VCaP (cell line): ENCODE results near the gene PLD1.
"Not testable (repeated sequence)": the region's sequence is repeated elsewhere in the genome, so short reads cannot be mapped to it uniquely, and the experiment has no call there.

ENCODE experiments used
- H3K27ac ChIP-seq: fragments of 450-650 bp; 2 replicates; pipeline ENCODE4 v1.5.1; 2017
- TF ChIP-seq, protein P1 (sequence below): fragments of 450-650 bp; conservative IDR thresholded peaks from 2 replicates; pipeline ENCODE4 v1.5.1; 2017; ENCODE audit warnings: mild to moderate bottlenecking, moderate library complexity

Gene PLD1

GRCh38 chr3:171643681-171644080, 166.6 kb downstream of the PLD1 start:
- TF ChIP-seq, protein P1, sequence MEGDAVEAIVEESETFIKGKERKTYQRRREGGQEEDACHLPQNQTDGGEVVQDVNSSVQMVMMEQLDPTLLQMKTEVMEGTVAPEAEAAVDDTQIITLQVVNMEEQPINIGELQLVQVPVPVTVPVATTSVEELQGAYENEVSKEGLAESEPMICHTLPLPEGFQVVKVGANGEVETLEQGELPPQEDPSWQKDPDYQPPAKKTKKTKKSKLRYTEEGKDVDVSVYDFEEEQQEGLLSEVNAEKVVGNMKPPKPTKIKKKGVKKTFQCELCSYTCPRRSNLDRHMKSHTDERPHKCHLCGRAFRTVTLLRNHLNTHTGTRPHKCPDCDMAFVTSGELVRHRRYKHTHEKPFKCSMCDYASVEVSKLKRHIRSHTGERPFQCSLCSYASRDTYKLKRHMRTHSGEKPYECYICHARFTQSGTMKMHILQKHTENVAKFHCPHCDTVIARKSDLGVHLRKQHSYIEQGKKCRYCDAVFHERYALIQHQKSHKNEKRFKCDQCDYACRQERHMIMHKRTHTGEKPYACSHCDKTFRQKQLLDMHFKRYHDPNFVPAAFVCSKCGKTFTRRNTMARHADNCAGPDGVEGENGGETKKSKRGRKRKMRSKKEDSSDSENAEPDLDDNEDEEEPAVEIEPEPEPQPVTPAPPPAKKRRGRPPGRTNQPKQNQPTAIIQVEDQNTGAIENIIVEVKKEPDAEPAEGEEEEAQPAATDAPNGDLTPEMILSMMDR = no peak
- H3K27ac ChIP-seq = no peak overlapping the region

DNA sequence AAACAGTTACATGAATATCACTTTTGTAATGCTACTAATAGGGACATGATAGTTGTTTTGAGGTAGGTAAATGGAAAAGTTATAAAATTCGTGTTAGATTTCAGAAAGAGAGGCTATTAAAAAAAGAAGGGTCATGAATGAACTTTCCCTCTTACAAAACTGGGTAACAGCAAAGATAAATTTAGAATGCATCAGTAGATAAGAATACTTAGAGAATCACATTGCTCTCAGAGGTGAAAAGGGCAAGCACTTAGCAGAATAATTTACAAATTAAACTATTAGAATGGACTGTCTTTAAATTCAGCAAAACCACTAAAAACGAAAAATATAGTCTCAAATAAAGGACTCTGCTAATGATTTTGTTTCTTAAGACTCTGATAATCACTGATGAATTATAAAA, 167.2 kb downstream of the PLD1 start:
- TF ChIP-seq, protein P1 = no peak

DNA sequence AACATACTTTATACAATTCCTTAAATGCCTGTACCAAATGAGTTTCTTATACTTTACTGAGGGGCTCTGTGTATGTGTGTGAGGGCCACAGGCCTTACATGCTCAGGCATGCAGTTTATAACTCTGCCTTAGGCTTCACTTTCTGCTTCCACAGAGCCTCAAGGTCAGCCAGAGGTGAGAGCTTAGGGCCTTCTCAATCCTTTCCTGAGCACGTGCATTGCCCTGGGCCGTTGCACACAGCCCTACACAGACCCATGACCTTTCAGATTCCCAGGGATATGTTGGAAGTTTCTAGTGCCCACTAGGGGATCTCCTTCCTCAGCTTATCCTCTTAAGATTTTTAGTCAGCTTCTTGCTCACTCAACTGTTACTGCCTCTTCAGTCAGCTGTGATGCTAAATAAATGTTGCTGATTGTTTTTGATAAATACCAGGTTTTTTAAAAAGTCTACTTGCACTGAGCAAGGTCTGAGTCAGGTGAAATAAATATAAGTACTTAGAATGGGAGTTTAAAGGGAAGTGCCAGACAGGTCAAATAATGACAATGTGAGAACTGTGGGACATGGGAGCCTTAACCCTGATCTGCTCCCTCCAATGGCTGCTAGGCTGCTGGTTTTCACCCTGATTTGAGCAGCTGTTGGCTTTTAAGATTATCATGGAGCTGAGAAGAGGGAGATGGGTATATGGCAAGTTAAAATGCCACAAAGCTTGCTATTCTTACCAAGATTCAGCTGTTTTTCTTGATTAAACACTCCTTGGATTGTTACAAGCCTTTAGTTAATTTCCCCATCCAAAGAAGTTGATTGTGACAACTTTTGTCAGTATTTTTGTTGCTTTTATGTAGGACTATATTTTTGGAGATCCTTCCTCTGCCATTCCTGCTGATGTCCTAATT, 169.5 kb downstream of the PLD1 start:
- H3K27ac ChIP-seq = no peak overlapping the region
- TF ChIP-seq, protein P1 = no peak

More for the DNA sequence above, 167.2 kb downstream of the PLD1 start:
- H3K27ac ChIP-seq = no peak overlapping the region

- TF ChIP-seq, protein P1 = no peak
Observed at GRCh38 chr3:171636666-171637065, 173.6 kb downstream of the PLD1 start.

DNA sequence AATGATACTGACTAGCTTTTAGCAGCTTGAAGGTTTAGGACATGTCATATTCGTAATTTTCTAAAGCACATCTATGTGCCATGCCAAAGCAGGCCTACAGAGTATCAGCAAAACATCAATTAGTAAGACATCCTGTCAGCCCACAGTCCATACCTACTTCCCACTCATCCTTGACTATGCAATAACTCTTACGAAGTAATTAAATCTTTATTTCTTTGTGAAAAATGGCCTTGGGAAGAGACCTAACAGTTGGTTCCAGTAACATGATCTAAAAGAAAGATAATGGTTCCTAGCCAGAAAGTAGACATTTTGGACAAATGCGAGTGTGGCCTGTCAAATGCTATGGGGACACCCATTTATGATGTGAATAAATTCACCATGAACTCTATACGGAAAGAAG, 177.5 kb downstream of the PLD1 start:
- H3K27ac ChIP-seq = no peak overlapping the region
- TF ChIP-seq, protein P1 = no peak

More at GRCh38 chr3:171636666-171637065, 173.6 kb downstream of the PLD1 start:
- H3K27ac ChIP-seq = no peak overlapping the region

- not testable (repeated sequence) for H3K27ac ChIP-seq
Observed at GRCh38 chr3:171626799-171627198, 183.5 kb downstream of the PLD1 start.

GRCh38 chr3:171622126-171622525, 188.2 kb downstream of the PLD1 start:
- no peak overlapping the region for H3K27ac ChIP-seq
- TF ChIP-seq, protein P1 = no peak

GRCh38 chr3:171620825-171621434, 189.4 kb downstream of the PLD1 start:
- TF ChIP-seq, protein P1 = no peak
- H3K27ac ChIP-seq = no peak overlapping the region
